HCEC 1CT (cell line): Measurements from ENCODE around the gene PSMF1.

Experiments used
- DNase-seq: peaks from one replicate; pipeline ENCODE4 v3.0.0-alpha.2; 2017

PSMF1 gene, protein sequence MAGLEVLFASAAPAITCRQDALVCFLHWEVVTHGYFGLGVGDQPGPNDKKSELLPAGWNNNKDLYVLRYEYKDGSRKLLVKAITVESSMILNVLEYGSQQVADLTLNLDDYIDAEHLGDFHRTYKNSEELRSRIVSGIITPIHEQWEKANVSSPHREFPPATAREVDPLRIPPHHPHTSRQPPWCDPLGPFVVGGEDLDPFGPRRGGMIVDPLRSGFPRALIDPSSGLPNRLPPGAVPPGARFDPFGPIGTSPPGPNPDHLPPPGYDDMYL

DNA sequence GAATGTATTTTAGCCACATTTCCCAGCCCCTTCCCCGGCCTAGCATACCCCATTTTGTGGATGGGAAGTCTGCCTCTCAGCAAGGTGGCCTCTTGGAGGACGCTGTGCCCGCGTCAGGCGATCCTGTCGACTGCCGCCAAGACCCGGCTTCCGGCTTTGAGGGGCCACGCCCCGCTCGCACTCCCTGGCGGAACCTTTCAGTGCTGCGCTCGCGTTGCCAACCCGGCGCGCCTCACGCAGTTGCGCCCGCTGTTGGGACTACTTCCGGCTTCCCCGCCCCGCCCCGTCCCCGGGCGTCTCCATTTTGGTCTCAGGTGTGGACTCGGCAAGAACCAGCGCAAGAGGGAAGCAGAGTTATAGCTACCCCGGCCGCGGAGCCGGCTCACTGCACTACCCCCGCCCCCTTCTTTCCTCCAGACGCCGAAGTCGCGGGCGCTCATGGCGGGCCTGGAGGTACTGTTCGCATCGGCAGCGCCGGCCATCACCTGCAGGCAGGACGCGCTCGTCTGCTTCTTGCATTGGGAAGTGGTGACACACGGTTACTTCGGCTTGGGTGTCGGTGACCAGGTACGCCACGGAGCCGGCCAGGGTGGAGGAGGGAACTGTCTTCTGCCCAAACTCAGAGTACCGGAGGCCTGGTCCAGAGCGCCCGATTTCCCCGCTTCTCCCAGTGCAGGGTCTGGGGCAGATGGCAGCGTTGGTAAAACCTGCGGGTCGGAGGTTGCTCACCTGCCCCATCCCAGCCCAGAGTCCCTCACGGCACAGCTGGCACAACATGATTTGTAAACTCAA lies at the start of gene PSMF1:
TSS of gene PSMF1 (plus strand) at position 267 of the 792 bp plus-strand sequence. CDS start at position 439, 172 bp downstream.
- peak; percentile 90 for DNase-seq

DNA sequence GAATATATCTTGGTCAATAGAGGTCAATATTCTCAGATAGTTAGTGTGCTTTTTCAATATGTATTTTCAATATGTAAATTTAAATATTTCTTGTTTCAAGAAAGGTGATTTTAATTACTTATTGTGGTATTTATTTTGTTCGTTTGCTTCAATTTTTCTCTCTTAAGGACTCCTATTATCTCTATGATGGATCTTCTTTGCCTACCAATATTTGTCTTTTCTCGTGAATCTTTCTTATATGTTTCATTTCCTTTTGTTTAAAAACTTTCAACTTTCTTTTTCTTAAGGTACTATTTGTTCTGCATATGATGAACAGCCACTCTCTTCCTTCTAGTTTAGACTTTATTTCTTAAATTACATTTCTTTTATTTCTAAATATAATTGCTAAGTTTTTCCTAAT lies 46.1 kb upstream of the PSMF1 start:
- no peak for DNase-seq

GRCh38 chr20:1075616-1076015 lies 42.8 kb upstream of the PSMF1 start:
- no peak for DNase-seq

DNA sequence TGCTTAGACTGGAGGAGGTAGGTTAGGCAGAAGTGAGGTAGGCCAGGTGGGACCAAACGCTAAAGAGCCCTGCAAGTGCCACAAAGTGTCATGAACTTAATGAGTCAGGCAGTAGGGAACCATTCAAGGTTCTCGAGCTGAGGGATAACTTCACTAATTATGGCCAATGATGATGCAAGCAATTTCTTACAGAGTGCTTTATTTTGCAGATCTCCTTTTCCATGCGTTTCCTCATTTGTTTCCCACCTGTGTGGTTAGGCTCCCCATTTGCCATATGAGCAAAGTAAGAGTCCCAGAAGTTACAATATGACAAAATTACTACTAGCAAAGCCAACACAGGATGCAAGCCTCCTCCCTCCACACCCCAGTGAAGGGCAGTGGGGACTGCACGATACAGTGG lies 36.5 kb upstream of the PSMF1 start:
- no peak for DNase-seq

DNA sequence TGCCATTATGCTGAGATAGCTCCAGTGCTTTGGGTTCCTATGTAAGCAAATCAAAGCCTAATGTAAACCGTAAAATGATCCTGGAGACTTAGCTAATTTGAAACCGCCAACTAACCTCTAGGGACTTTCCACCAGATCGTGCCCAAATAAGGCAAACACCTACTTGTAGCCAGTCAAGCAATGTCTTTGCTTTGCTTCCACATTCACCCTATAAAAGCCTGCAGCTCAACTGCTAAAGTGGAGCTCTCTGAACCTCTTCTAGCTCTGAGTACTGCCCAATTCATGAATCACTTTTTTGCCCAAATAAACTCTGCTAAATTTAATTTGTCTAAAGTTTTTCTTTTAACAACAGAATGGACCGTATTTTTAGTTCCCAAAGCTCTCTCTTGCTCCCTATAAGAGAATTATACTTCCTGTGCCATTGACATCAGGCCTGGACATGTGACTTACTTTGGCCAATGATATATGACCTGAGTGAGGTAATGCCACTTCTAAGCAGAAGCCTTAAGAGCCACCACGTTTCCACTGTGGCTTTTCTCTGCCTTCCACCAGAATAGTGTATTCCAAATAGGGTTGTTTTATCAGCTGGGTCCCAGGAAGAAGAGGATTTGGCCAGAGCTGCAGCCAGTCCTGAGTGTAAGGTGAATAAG lies 34.8 kb upstream of the PSMF1 start:
- DNase-seq: no peak

- no peak for DNase-seq
These were observed 32.7 kb upstream of the PSMF1 start for GRCh38 chr20:1085492-1086276.

DNA sequence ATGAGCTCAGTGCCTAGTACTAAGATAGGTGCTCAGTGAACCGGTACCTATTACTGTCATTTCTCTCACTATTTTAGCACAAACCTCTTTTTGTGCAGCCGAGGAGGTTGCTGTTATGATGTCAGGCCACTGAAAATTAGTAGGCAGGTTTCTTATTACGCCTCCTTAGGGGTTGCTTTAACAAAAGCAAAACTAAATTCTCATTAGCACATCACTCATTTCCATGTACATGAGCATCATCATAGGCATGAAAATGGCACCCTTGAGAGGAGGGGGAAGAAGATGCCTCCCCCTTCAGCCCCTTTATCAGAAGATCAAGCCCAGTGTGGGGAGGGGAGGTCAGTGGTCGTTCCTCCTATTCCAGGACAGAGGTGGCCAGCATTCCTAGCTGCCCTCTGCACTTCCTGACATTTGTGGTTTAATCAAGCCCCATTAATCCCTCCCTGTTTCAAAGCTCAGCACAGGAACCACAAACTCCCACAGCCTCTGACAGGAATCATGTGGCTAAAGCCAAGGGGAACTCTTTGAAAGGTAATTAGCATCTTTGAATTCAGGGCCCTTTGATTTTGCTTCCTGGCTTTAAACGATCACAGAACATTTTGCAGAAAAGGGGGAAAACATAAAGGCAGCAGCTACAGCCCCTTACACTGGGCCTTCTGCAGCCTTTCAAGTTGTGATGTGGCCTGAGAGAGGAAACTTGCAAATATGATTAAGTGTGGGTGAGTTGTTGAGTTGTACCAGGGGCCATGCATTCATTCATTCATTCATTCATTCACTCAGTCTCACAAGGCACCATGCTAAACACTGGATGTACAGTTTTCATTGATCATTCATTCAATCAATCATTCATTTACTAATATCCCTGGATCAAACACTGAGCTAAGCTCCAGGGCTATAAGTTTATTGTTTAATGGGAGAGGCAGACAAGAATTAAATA lies 31.9 kb upstream of the PSMF1 start:
- no peak for DNase-seq

DNA sequence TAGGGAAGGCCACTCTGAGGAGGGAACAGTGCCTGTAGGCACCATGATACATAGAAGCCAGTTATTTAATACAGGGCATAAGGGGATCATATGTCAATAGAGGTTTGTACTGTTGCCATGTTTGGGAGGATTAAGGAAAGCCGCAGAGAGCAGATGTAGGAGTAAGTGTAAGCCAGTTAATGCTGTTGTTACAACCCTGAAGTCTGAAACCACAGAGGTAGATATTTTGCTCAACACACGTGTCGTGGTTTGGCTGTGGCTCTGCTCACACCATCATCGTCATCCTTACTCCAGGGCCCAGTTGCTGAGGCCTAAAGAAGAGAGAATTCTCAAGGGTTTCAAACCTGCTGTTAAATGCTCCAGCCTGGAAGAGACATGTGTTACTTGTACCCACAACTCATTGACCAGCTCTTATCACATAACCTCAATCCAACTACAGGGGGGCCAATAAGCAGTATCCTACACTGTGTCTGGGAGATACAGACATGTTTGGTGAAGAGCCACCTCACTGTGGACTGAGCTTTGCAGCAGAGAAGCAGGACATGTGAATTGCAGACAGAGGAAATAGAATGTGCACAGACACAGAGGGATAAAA lies 31.0 kb upstream of the PSMF1 start:
- no peak for DNase-seq

DNA sequence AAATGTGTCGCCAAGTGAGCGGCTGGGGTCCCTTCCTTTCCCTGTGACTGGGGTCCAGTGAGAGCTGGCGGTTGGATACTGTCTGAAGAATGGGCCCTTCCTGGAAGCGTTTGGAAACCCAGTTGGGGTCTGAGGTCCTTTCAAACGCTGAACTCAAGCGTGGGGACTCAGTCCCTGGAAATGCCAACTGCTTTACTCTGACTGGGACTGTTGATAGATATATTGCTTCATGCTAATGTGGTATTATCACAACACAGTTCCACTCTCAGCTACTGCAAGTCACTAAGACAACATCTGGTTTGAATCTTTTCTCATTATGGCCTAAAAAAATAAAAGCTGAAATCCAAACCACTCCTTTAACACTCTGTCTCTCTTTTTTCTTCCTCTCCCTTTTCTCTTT lies 23.7 kb upstream of the PSMF1 start:
- DNase-seq: no peak

- DNase-seq: no peak
These were observed 16.9 kb upstream of the PSMF1 start for GRCh38 chr20:1101533-1101932.

DNA sequence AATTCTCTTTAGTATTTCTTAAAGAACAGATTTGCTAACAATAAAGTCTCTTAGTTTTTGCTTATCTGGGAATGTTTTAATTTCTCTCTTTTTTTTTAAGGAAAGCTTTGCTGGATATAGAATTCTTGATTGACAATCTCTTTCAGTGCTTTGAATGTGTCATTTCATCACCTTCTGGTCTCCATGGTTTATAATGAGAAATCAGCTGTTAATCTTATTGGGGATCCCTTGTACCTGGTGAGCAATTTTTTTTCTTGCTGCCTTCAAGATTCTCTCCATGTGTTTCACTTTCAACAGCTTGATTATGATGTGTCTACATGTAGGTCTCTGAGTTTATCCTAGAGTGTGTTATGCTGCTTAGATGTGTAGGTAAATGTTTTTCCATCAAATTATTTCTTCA lies 16.4 kb upstream of the PSMF1 start:
- DNase-seq: no peak

DNA sequence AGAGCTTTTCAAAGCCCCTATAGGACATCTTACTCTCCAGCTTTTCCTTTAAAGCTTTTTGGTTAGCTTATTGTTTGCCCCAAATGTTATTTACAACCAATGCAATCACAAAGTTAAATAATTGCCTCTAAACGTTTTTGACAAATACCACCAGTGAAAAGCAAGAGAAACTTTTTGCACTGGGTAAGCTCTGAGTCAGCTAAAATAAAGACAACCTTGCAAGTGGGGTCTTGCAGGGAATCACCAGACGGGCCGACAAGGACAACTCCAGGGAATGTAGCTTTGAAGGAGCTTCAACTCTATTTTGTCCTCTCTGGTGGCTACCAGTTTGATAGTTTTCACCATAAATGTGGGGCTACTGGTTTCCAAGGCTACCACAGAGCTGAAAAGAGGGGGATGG lies 14.7 kb upstream of the PSMF1 start:
- no peak for DNase-seq

DNA sequence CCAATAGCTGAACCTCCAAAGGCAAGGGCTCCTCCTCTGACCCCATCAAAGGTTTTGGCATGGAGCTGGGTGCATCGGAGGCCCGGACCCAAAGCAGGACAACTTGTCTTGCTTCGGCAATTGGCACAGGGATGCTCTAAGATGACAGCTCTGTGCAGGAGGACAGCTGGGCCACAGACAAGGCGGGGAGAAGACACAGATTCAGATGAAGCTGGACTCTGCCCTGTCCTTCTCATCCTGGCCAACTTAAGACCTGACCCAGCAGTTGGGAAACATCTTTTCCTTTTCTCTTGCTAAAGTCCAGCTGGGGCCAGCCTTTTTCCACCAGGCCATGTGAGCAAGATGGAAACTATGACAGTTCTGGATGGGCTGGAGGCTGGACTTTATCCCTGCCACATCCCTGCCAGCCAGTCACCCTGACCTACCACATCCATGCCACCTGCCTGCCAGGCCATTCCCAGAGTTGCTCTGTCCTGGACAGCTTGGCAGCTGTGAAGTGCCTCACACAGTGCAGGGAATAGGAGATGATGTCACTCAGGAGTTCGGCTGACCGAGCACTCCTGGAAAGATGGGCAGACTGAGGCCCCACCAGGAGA lies 12.7 kb upstream of the PSMF1 start:
- no peak for DNase-seq

- DNase-seq: no peak
These were observed 11.2 kb upstream of the PSMF1 start for GRCh38 chr20:1107176-1107575.

GRCh38 chr20:1108437-1108920 lies 9.9 kb upstream of the PSMF1 start:
- peak; percentile 45 for DNase-seq

DNA sequence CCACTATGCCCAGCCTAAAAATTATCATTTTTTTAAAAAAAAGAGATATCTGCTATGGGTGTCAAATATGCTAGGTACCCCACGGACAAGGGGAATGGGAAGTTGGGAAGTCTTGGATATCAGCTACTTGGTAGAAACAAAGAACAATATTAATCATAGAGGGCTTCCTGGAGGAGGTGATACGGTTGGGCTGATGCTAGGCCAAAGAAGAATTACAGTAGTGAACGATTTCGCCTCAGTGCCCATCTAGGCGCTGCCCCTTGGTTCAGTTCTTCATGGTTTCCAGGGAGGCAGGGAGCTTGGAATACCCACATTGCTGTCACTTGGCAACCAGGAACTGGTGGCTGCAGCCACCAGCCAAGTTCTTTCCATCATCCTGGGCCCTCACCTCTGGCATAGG lies 5.5 kb upstream of the PSMF1 start:
- DNase-seq: no peak

DNA sequence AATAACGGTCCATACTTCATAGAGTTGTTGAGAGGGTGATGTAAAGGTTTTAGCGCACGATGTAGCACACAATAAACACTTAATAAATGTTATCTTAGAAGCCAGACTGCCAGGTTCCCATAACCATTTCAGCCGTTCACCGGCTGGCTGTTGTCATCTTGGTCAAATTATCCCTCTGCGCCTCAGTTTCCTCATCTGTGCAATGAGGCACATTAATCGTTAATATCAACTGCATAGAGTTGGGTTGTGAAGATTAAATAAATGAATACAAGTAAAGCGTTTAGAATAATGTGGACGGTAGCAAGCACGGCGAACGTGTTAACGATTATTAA lies 432 bp upstream of the PSMF1 start:
- DNase-seq: no peak

DNA sequence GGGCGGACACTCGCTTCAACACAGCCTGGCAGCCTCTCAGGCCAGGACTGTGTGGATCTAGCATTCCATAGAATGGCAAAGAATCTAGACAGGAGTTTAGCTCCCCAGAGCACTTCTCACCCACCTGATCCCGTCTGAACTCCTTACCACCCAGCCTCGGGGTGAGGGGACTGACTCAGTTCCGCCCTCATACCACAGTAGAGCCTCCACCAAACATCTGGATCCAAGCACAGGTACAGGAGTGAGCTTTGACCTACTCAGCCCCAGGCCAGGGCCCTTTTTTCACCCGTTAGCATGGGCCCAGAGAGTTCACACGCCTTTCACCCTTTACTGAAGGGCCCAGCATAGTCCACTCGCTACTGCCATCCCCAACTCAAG lies 715 bp downstream of the PSMF1 start:
- no peak for DNase-seq

DNA sequence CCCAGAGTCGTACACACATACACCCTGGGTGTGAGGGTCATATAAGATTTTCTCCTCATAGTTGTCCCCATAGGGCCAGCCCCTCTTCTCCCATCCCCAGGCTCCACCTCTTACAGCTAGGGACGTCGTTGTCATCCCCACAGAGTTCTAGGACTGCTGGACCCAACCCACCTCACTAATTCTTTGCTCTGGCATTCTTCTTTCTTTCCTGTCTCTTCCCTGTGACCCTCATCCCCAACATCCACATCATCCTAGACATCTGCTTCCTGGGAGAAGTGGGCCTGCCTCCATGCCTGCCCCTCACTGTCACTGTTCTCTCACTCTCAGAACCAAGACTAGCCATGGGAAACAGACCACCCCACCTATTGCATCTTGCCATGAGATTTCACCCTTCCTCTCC lies 1.1 kb downstream of the PSMF1 start:
- DNase-seq: no peak

- no peak for DNase-seq
These were observed 3.0 kb downstream of the PSMF1 start for GRCh38 chr20:1121429-1121828.
